Measurements from ENCODE around the gene SSRP1. TPM values are rescaled to one million over a fixed set of nuclear protein-coding genes. Genes with fewer than 3 reads are reported as not detected.
"Not testable (repeated sequence)": the region's sequence is repeated elsewhere in the genome, so short reads cannot be mapped to it uniquely, and the experiment has no call there.

The SSRP1 gene
- total RNA-seq, 2 experiments from 2014 or later: 158 to 196 TPM

DNA sequence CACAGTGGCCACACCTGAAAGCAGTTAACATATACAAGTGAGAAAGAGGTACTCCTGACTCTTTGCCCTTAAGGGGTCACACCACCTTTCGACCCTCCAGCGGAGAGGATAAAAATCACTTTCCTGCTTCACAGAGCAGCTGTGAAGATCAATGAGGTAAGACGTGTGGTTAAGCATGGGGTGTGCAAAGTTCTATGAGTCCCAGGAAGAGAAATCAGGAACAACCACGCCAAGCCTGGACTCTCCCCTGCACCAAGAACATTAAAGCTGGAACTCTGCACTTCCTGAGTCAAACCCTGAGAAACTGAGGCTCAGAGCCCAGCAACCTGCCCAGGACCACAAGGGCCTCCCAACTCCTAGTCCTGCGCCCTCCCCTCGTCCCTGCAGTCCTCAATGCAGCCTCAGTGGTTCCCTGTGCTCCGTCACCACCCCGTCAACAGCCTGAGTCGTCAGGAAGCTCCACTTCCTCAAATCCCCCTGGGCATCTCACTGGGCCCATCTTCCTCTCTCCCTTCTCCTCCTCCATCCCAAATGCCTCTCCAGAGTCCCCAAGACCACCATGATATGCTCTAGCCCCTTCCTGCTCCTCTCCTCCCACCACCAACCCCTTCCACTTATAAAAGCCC lies 28.6 kb downstream of the SSRP1 start:
- H3K36me3 Mint-ChIP-seq: no peaks in the 10 kb centered on the region
- no peak overlapping the region for H3K4me3 Mint-ChIP-seq
- H3K4me1 Mint-ChIP-seq: peaks cover 9% of the 10 kb centered on the region
- H3K27me3 Mint-ChIP-seq: no peaks in the 10 kb centered on the region
- no peaks in the 10 kb centered on the region for H3K9me3 Mint-ChIP-seq (ENCODE audit: low read depth)
- no peak for ATAC-seq
- H3K27ac Mint-ChIP-seq: no peak overlapping the region
- CTCF ChIA-PET: no interaction called here
- DNase-seq: no peak

DNA sequence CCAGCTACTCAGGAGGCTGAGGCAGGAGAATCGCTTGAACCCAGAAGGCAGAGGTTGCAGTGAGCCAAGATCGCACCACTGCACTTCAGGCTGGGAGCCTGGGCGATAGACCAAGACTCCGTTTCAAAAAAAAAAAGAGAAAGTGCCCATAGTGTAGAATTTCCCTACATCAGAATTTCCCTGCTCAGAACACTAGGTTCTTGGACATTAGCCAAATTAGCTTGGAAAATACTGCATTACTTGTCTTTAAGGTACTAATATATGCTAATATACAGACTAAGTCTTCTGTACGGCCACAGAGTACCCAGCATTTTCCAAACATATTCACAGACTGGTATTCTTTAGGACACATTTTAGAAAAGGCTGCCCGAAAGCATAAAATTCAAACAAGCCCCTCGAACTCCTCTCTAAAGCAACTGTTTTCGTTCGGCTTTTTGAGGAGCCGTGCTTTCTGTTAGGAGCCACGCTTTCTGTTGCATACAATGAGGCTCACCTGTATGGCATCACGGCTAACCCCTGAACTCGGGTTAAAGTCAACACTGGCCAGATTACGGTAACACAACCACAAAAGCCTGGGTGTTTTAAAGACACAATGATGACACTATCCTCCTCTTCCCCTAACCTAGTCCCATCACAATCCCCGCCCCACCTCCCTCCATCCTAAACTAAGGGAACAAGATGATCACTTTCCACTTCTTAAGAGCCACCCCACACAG lies 29.4 kb downstream of the SSRP1 start:
- Mint-ChIP-seq H3K27ac (no peak overlapping the region), H3K4me3 (no peak overlapping the region), H3K27me3 (no peaks in the 10 kb centered on the region), H3K36me3 (no peaks in the 10 kb centered on the region), H3K4me1 (peaks cover 4% of the 10 kb centered on the region), H3K9me3 (ENCODE audit: low read depth) (no peaks in the 10 kb centered on the region)
- CTCF ChIA-PET: no interaction called here
- ATAC-seq: no peak
- no peak for DNase-seq

DNA sequence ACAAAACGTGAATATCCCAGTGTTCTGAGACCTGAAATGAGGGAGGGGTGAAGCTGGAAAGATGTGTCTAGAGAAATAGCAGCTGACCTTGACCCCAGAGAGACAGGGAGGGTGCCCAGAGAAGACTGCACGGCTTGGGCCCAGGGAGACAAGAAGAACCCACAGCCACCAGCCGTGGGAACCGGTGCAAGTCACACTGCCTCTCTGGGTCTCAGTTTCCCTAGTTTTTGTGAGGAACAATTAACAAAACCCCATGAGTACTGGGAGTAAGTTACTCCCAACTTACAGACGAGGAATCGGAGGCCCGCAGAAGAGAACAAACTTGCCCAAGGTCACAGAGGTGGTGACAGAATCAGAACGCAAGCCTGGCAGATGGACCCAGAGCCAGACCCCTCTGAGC lies 30.2 kb downstream of the SSRP1 start:
- CTCF ChIA-PET: no interaction called here

DNA sequence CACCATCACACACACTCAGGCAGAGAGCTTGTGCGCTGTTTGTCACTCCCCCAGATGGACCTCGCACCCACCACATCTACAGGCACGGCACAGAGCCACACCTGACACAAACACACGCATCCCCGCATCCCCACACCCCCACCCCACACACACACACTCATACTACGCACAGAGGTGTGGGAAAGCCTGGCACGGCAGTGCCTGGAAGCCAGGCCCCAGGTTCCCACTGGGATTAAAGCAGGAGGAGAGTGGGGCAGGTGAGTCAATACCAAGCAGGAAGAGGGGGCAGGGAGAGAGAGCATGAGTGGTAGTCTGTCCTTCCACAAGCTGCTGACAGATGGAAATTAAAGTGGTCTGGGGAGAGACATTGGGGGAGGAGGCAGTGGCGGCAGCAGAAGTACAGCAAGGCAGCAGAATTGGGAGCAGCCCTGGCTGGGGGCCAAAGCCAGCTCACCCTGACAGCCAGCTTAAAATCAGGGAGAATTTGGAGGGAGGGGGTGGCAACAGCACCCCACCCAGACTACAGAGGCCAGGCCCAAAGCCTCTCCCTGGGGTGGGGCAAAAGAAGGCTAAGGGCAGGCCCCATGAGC lies 31.6 kb downstream of the SSRP1 start:
- no peaks in the 10 kb centered on the region for H3K27me3 Mint-ChIP-seq
- peaks cover 1% of the 10 kb centered on the region for H3K36me3 Mint-ChIP-seq
- H3K4me1 Mint-ChIP-seq: no peaks in the 10 kb centered on the region
- H3K9me3 Mint-ChIP-seq (ENCODE audit: low read depth): no peaks in the 10 kb centered on the region
- no peak overlapping the region for H3K27ac Mint-ChIP-seq
- H3K4me3 Mint-ChIP-seq: no peak overlapping the region
- no peak for ATAC-seq
- no peak for DNase-seq
- CTCF ChIA-PET: no interaction called here

More for the DNA sequence above, 30.2 kb downstream of the SSRP1 start:
- no peak for DNase-seq
- H3K9me3 Mint-ChIP-seq (ENCODE audit: low read depth): no peaks in the 10 kb centered on the region
- no peak overlapping the region for H3K4me3 Mint-ChIP-seq
- ATAC-seq: no peak
- H3K36me3 Mint-ChIP-seq: no peaks in the 10 kb centered on the region
- H3K4me1 Mint-ChIP-seq: no peaks in the 10 kb centered on the region
- no peaks in the 10 kb centered on the region for H3K27me3 Mint-ChIP-seq
- H3K27ac Mint-ChIP-seq: no peak overlapping the region

- CTCF ChIA-PET: no interaction called here
- H3K27me3 Mint-ChIP-seq: no peaks in the 10 kb centered on the region
- H3K4me3 Mint-ChIP-seq: no peak overlapping the region
- no peaks in the 10 kb centered on the region for H3K9me3 Mint-ChIP-seq (ENCODE audit: low read depth)
- no peak for ATAC-seq
- no peak overlapping the region for H3K27ac Mint-ChIP-seq
- no peak for DNase-seq
- H3K4me1 Mint-ChIP-seq: no peaks in the 10 kb centered on the region
- H3K36me3 Mint-ChIP-seq: peaks cover 3% of the 10 kb centered on the region
These were observed 32.3 kb downstream of the SSRP1 start for GRCh38 chr11:57303280-57303989.

- H3K27ac Mint-ChIP-seq: no peak overlapping the region
- no peak overlapping the region for H3K4me3 Mint-ChIP-seq
- no peaks in the 10 kb centered on the region for H3K9me3 Mint-ChIP-seq (ENCODE audit: low read depth)
- DNase-seq (no peak), ATAC-seq (no peak)
- peaks cover 3% of the 10 kb centered on the region for H3K36me3 Mint-ChIP-seq
- H3K4me1 Mint-ChIP-seq: no peaks in the 10 kb centered on the region
- no peaks in the 10 kb centered on the region for H3K27me3 Mint-ChIP-seq
- CTCF ChIA-PET: no interaction called here
These were observed 33.2 kb downstream of the SSRP1 start for GRCh38 chr11:57302489-57302888.

DNA sequence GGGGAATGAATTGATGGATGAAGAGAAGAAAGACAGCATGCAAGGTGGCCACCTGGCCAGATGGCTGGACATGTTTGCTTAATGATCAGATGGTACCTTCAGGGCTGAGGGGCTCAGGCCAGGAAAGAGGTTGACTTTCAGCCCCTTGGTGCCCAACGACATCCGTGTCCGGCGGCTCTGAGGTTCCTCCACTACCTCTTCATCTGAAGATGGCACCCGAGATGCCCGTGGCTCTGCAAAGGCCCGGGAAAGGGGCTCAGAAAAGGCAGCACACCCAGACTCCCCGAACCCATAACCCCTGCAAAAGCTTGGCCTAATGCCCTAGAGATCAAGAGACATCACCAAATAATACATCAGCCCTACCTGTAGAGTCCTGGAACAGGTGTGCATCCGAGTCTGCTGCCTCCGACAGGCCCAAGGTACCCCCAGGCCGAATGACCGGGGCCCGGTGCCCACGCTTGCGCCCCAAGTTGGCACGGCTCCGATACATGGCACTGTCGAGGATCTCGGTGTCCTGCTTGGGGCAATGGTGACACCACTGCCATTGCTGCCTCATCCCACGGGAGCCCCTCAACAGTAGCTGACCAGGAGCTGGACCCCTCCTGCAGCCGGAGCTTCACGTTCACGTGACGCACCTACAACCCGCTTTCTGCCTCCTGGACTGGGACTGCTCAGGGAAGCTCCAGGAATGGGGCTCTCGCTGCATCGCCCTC lies 33.8 kb downstream of the SSRP1 start:
- no peaks in the 10 kb centered on the region for H3K9me3 Mint-ChIP-seq (ENCODE audit: low read depth)
- peaks cover 3% of the 10 kb centered on the region for H3K36me3 Mint-ChIP-seq
- no peaks in the 10 kb centered on the region for H3K27me3 Mint-ChIP-seq
- DNase-seq (no peak), ATAC-seq (no peak)
- CTCF ChIA-PET: no interaction called here
- H3K4me1 Mint-ChIP-seq: no peaks in the 10 kb centered on the region
- H3K27ac Mint-ChIP-seq: no peak overlapping the region
- H3K4me3 Mint-ChIP-seq: no peak overlapping the region

- H3K27me3 Mint-ChIP-seq: no peaks in the 10 kb centered on the region
- no peak overlapping the region for H3K27ac Mint-ChIP-seq
- DNase-seq: no peak
- H3K9me3 Mint-ChIP-seq (ENCODE audit: low read depth): no peaks in the 10 kb centered on the region
- no peak overlapping the region for H3K4me3 Mint-ChIP-seq
- CTCF ChIA-PET: no interaction called here
- H3K4me1 Mint-ChIP-seq: no peaks in the 10 kb centered on the region
- H3K36me3 Mint-ChIP-seq: peaks cover 3% of the 10 kb centered on the region
- no peak for ATAC-seq
These were observed 34.9 kb downstream of the SSRP1 start for GRCh38 chr11:57300785-57301184.

- no peak overlapping the region for H3K27ac Mint-ChIP-seq
- no peak overlapping the region for H3K4me3 Mint-ChIP-seq
- CTCF ChIA-PET: no interaction called here
- no peak for ATAC-seq
- no peaks in the 10 kb centered on the region for H3K4me1 Mint-ChIP-seq
- no peaks in the 10 kb centered on the region for H3K9me3 Mint-ChIP-seq (ENCODE audit: low read depth)
- H3K27me3 Mint-ChIP-seq: no peaks in the 10 kb centered on the region
- peaks cover 3% of the 10 kb centered on the region for H3K36me3 Mint-ChIP-seq
- no peak for DNase-seq
These were observed 36.4 kb downstream of the SSRP1 start for GRCh38 chr11:57299150-57299737.

DNA sequence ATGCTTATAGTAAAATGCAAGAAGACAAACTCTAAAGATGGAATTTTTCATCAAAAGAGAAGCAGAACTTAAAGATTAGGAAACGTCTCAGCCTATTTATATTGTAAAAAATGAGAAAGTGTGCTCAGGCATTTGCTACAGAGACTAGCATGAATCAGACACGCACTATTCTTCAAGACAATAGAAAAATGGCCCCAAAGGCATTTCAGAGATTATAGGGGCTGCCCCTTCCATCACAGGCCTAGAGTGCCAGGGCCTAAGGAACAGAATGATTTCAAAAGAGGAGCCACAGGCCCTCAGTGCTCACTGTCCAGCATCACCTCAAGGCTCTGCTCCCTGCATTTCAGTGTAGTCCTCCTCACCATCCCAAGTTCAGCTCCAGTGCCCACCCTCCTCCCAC lies 38.5 kb downstream of the SSRP1 start:
- H3K36me3 Mint-ChIP-seq: peaks cover 3% of the 10 kb centered on the region
- H3K9me3 Mint-ChIP-seq (ENCODE audit: low read depth): no peaks in the 10 kb centered on the region
- CTCF ChIA-PET: no interaction called here
- no peaks in the 10 kb centered on the region for H3K27me3 Mint-ChIP-seq
- H3K27ac Mint-ChIP-seq: no peak overlapping the region
- no peaks in the 10 kb centered on the region for H3K4me1 Mint-ChIP-seq
- DNase-seq: no peak
- ATAC-seq: no peak
- no peak overlapping the region for H3K4me3 Mint-ChIP-seq

DNA sequence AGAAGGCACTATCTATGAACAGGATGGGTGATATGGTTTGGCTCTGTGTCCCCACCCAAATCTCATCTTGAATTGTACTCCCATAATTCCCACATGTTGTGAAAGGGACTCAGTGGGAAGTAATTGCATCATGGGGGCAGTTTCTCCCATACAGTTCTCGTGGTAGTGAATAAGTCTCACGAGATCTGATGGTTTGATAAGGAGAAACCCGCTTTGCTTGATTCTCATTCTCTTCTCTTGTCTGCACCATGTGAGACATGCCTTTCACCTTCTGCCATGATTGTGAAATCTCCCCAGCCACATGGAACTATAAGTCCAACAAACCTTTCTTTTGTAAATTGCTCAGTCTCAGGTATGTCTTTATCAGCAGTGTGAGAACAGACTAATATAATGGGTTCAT lies 39.5 kb downstream of the SSRP1 start:
- H3K4me3 Mint-ChIP-seq; ATAC-seq; H3K27me3 Mint-ChIP-seq; H3K4me1 Mint-ChIP-seq; H3K36me3 Mint-ChIP-seq; H3K9me3 Mint-ChIP-seq (ENCODE audit: low read depth); H3K27ac Mint-ChIP-seq; CTCF ChIA-PET; DNase-seq: not testable (repeated sequence)

DNA sequence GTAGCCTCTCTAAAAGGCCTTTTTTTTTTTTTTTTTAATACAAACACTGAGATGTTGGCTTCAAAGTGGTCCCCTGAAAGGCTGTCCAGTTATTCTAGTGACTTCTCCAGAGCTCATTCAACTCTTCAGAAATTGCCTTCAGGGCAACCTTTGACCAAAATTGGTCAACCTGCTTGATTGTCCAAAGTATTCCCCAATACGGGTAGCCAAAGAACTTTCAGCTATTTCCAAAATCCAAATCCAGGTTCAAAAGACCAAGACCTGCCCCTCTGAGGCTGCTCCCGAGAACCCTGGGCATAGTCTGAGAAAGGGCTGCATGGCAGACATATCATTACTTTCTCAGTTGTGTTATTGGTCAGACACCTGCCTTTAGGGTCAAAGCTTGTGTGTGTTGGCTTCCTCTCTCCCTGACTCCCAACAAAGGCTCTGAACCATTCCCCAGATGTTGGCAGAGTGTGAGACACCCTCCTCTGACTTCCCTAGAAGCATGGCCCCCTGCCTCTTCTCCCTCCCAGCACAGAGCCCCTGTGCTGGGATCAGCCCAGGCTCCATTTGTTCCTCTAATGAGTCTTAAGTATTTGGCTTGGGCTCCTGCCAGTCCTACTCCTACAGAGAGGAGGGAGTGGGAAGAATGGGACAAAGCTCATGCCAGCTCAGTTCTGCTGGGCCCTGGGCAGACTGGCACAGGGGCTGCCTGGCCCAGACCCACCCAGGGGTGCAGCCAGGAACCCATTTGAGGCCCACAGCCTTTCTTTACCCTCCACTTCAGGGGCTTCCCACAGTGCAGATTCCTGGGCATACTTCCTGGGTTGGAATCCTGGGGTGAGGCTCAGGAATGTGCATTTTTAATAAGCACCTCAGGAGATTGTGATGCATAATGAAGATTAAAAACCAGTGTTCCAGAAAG lies 41.2 kb downstream of the SSRP1 start:
- no peak overlapping the region for H3K4me3 Mint-ChIP-seq
- H3K36me3 Mint-ChIP-seq: peaks cover 3% of the 10 kb centered on the region
- ATAC-seq (no peak), DNase-seq (no peak)
- no peak overlapping the region for H3K27ac Mint-ChIP-seq
- no peaks in the 10 kb centered on the region for H3K4me1 Mint-ChIP-seq
- CTCF ChIA-PET: interaction anchor here (0.7 kb wide), 1 partner anchor 14 kb away, joined by 4 read pairs; no protein-coding TSS in a partner anchor
- no peaks in the 10 kb centered on the region for H3K9me3 Mint-ChIP-seq (ENCODE audit: low read depth)
- H3K27me3 Mint-ChIP-seq: peaks cover 15% of the 10 kb centered on the region
